Naive thymus-derived CD4-positive, alpha-beta T cell (primary cell): ENCODE data around the gene LCP1. TPM values are rescaled to one million over a fixed set of nuclear protein-coding genes. Genes with fewer than 3 reads are reported as not detected.
A peak's percentile ranks its signal among the peaks of the same experiment; 100 is the strongest.

ENCODE experiments used
- ATAC-seq: fragments of 150-1000 bp; cut with Tn5 transposase; 2 replicates; pipeline ENCODE4 v1.10.0; 2021; ENCODE audit warnings: mild to moderate bottlenecking, moderate library complexity
- CTCF ChIA-PET: fragments of 350-600 bp; sonication (Branson Sonifier 250); formaldehyde crosslinking; loops from one replicate; lab custom pipeline; 2021; ENCODE audit warnings: antibody characterized with exemption; lab: Charles Lee
- POLR2A ChIA-PET: fragments of 350-600 bp; sonication (Branson Sonifier 250); formaldehyde crosslinking; loops from one replicate; lab custom pipeline; 2021; ENCODE audit warnings: antibody characterized with exemption, inconsistent platforms; lab: Charles Lee
- DNase-seq, 9 donors: peaks; one replicate each; pipeline versions ENCODE4 v3.0.0 to v3.0.0-alpha.2; 2020 to 2022; ENCODE audit warnings: mixed read lengths in 1 of 9
- H3K27ac ChIP-seq: one replicate; pipeline ENCODE4 v1.7.0; 2013; ENCODE audit warnings: mild to moderate bottlenecking, low read depth, low read length, moderate library complexity
- H3K27me3 ChIP-seq, 2 donors: one replicate each; pipeline ENCODE4 v1.7.0; 2013; ENCODE audit warnings: low read length in 2 of 2, mild to moderate bottlenecking in 2 of 2, moderate library complexity in 2 of 2; ENCODE audit not compliant: control insufficient read depth in 2 of 2, insufficient read depth in 2 of 2
- H3K36me3 ChIP-seq, 3 experiments: 1 replicate in 2 of 3; 2 replicates in 1 of 3; pipeline ENCODE4 v1.7.0; 2013; ENCODE audit warnings: low read length in 3 of 3, mild to moderate bottlenecking in 3 of 3, moderate library complexity in 1 of 3; ENCODE audit not compliant: insufficient read depth in 3 of 3, control insufficient read depth in 2 of 3
- H3K4me1 ChIP-seq, 2 donors: one replicate each; pipeline ENCODE4 v1.7.0; 2013; ENCODE audit warnings: low read length in 2 of 2, mild to moderate bottlenecking in 2 of 2, moderate library complexity in 1 of 2; ENCODE audit not compliant: control insufficient read depth in 2 of 2, insufficient read depth in 2 of 2
- H3K4me3 ChIP-seq: 2 replicates; pipeline ENCODE4 v1.7.0; 2013; ENCODE audit warnings: mild to moderate bottlenecking, low read length
- H3K9me3 ChIP-seq, 3 experiments: 1 replicate in 2 of 3; 2 replicates in 1 of 3; pipeline ENCODE4 v1.7.0; 2013; ENCODE audit warnings: low read length in 3 of 3; ENCODE audit not compliant: control insufficient read depth in 2 of 3
- H3K27ac Mint-ChIP-seq, 9 donors: one replicate each; pipeline ENCODE4 v1.8.0; 2020 to 2022; ENCODE audit warnings: mixed read lengths in 9 of 9, mild to moderate bottlenecking in 8 of 9, moderate library complexity in 5 of 9, inconsistent platforms in 2 of 9
- H3K27me3 Mint-ChIP-seq, 5 donors: one replicate each; pipeline ENCODE4 v1.8.0; 2021 to 2022; ENCODE audit warnings: mixed read lengths in 5 of 5, mild to moderate bottlenecking in 1 of 5
- H3K36me3 Mint-ChIP-seq, 5 donors: one replicate each; pipeline ENCODE4 v1.8.0; 2020 to 2022; ENCODE audit warnings: mixed read lengths in 5 of 5, mild to moderate bottlenecking in 3 of 5, inconsistent platforms in 1 of 5
- H3K4me1 Mint-ChIP-seq, 7 donors: one replicate each; pipeline ENCODE4 v1.8.0; 2020 to 2022; ENCODE audit warnings: mixed read lengths in 7 of 7, mild to moderate bottlenecking in 3 of 7, inconsistent platforms in 1 of 7
- H3K4me3 Mint-ChIP-seq, 10 donors: one replicate each; pipeline ENCODE4 v1.8.0; 2020 to 2022; ENCODE audit warnings: mild to moderate bottlenecking in 10 of 10, mixed read lengths in 10 of 10, moderate library complexity in 6 of 10, inconsistent platforms in 2 of 10
- H3K9me3 Mint-ChIP-seq, 11 donors: one replicate each; pipeline ENCODE4 v1.8.0; 2020 to 2022; ENCODE audit warnings: mixed read lengths in 11 of 11, mild to moderate bottlenecking in 4 of 11, inconsistent platforms in 1 of 11, moderate library complexity in 1 of 11
- intact Hi-C, 2 donors: fragments of 100-400 bp; cut with micrococcal nuclease; formaldehyde crosslinking; loops; one replicate each; pipeline ENCODE4 v1.15.1; 2023
- polyA plus RNA-seq, 2 donors: library from polyadenylated mRNA; unstranded; fragments of 300-500 nt; fragmentation: Illumina TruSeq; gene quantifications; one replicate each; pipeline ENCODE4 v1.2.3, GENCODE V29; 2021
- total RNA-seq, 6 experiments: library from RNA in 5 of 6; stranded (reverse) in 5 of 6; gene quantifications; 1 replicate in 5 of 6; 2 replicates in 1 of 6; pipeline ENCODE4 v1.2.3 and lab custom pipeline; 2021 to 2026

The LCP1 gene
- total and polyA plus RNA-seq, 7 experiments from 2014 or later: 293 to 989 (median 685) TPM

DNA sequence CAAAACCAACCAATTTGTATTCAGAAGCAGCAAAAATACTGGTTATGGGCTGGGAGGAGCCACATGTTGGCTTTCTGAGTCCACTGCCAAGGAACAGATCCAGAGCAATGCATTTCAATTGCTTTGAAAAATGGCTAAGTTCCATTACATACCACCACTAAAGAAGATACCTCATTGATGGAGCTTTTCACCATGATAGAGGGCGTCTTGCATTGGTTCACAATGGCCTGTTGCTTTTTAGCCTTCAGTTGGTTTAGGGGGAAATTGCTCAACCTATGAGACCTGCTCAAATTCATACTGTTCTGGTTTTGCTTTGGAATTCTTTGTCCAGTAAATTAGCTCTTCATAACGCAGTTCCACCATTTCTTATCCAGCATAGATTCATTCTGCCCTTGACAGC is 55.9 kb downstream of the LCP1 start:
- peaks cover 2 to 36% (median 25%) of the 10 kb centered on the region in 5 donors for H3K36me3 Mint-ChIP-seq
- Histone ChIP-seq H3K27ac (peak overlapping the region; percentile 66), H3K27me3 (no peaks in the 10 kb centered on the region), H3K9me3 (no peaks in the 10 kb centered on the region), H3K4me1 (peaks cover 11 to 34% of the 10 kb centered on the region in 2 donors), H3K4me3 (no peak overlapping the region), H3K36me3 (peaks cover 15 to 51% (median 42%) of the 10 kb centered on the region in 3 experiments)
- H3K9me3 Mint-ChIP-seq: no peaks in the 10 kb centered on the region
- peak in 1 of 9 donors; percentile 1 for DNase-seq
- intact Hi-C loops: loop anchor here (1.0 to 10.0 kb wide), 12 partner anchors 33 to 615 kb away; partner anchors contain the start of gene ZC3H13 (in 2 of the 2)
- peaks cover 37 to 61% (median 56%) of the 10 kb centered on the region in 7 donors for H3K4me1 Mint-ChIP-seq
- peaks cover 0 to 2% (median 0%) of the 10 kb centered on the region in 5 donors for H3K27me3 Mint-ChIP-seq
- POLR2A ChIA-PET: interaction anchor here (0.6 to 2.3 kb wide), 7 partner anchors 9 to 195 kb away, joined by 3 to 13 read pairs (median 5); partner anchors contain the start of gene ZC3H13
- peak overlapping the region; percentile 75 to 98 (median 94) for H3K27ac Mint-ChIP-seq
- CTCF ChIA-PET: interaction anchor here (0.6 to 2.5 kb wide), 29 partner anchors 8 to 616 kb away, joined by 3 to 10 read pairs (median 4); partner anchors contain the start of gene ZC3H13
- peak; percentile 8 for ATAC-seq
- H3K4me3 Mint-ChIP-seq: peak overlapping the region in 3 of 10 donors; percentile 6 to 59 (median 50)

DNA sequence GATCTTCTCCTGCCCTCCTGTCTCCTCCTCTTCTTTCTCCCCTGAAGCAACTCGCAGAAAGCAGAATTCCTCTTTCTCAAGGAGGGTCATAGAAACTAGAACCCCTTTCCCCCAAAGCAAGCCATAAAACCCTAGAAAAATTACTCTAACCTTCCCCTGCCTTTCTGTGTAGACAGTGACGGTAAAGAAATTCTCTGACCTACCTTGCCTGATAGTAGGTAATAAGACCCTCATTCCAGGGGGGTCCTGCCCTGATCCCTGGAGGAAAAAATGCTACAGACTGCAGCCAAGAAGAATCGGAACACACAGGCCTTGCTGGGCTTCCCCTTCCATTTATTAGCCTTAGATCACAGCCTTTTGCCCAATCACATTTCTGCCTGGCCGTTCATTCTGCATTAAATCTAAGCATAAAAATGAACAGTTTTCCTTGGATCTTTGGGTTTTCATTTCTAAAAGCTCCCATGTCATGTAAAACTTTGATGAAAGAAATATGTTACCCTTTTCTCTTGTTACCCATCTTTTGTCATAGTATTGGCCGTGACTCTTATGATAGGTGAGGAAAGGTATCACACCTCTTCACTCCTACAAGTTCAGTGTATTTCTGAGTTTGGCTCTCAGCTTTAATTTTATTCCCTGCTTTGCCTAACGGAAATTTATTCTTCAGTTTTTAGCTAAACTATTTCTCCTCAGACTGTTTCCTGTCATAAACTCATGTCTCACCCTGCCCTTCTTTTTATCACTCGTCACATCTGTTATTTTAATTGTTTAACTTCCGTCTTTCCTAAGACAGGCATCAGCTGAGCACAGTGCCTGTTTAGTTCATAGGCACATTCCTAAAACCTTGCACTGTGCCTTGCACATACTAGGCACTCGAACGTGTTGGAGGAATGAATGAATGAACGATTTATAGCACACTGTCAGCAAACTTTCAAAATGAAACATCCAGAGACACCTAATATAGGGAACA is 56.7 kb downstream of the LCP1 start:
- DNase-seq: peak in 5 of 9 donors; percentile 19 to 35 (median 31)
- no peak overlapping the region for H3K4me3 ChIP-seq
- ChIA-PET CTCF (interaction anchor here (0.6 to 2.0 kb wide), 15 partner anchors 7 to 615 kb away, joined by 3 to 10 read pairs (median 4); partner anchors contain the start of gene ZC3H13), POLR2A (interaction anchor here (0.6 to 2.3 kb wide), 8 partner anchors 10 to 788 kb away, joined by 3 to 13 read pairs (median 4); partner anchors contain the start of gene ZC3H13)
- peak; percentile 28 for ATAC-seq
- peaks cover 7 to 43% (median 34%) of the 10 kb centered on the region in 3 experiments for H3K36me3 ChIP-seq
- peaks cover 0 to 29% (median 20%) of the 10 kb centered on the region in 5 donors for H3K36me3 Mint-ChIP-seq
- peak overlapping the region; percentile 22 to 76 (median 56) for H3K4me3 Mint-ChIP-seq
- no peaks in the 10 kb centered on the region for H3K9me3 Mint-ChIP-seq
- H3K4me1 Mint-ChIP-seq: peaks cover 37 to 65% (median 57%) of the 10 kb centered on the region in 7 donors
- peak overlapping the region; percentile 75 to 98 (median 94) for H3K27ac Mint-ChIP-seq
- H3K27me3 ChIP-seq: no peaks in the 10 kb centered on the region
- no peaks in the 10 kb centered on the region for H3K9me3 ChIP-seq
- intact Hi-C loops: loop anchor here in 1 of 2 donors (2.0 to 10.0 kb wide), 3 partner anchors 73 to 318 kb away; partner anchors contain the start of gene ZC3H13
- H3K27me3 Mint-ChIP-seq: peaks cover 0 to 2% (median 0%) of the 10 kb centered on the region in 5 donors
- H3K4me1 ChIP-seq: peaks cover 11 to 34% of the 10 kb centered on the region in 2 donors
- H3K27ac ChIP-seq: peak overlapping the region; percentile 66

DNA sequence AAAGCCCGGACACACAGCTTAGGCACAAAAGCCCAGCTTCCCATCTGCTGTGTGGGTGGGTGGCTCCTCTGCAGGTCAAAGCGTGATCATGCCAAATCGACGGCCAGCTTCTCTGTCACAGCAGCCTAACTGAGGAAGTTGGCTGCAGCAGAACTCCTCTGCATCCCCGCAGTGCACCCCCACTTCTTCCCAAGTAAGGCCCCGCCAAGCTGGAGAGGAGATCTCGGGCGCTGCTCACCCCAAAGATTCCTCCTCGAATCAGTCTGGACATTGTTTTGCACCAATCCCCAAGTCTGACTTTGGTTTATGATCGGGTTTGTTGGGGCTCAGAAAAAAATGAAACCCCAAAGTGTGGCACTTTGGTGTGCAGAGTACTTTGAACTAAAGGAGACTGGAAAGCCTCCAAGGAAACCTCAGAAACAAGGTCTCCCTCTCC is 57.4 kb downstream of the LCP1 start:
- ChIA-PET POLR2A (interaction anchor here (2.1 to 2.3 kb wide), 2 partner anchors 72 to 197 kb away, joined by 7 to 13 read pairs; partner anchors contain the start of gene ZC3H13), CTCF (interaction anchor here (1.3 kb wide), 1 partner anchor 29 kb away, joined by 5 read pairs; no protein-coding TSS in a partner anchor)
- Histone ChIP-seq H3K27ac (peak overlapping the region; percentile 66), H3K36me3 (peaks cover 3 to 36% (median 27%) of the 10 kb centered on the region in 3 experiments), H3K9me3 (no peaks in the 10 kb centered on the region), H3K27me3 (no peaks in the 10 kb centered on the region), H3K4me1 (peaks cover 11 to 34% of the 10 kb centered on the region in 2 donors), H3K4me3 (no peak overlapping the region)
- Mint-ChIP-seq H3K4me1 (peaks cover 37 to 72% (median 61%) of the 10 kb centered on the region in 7 donors), H3K36me3 (peaks cover 0 to 24% (median 16%) of the 10 kb centered on the region in 5 donors), H3K4me3 (peak overlapping the region in 9 of 10 donors; percentile 13 to 76 (median 58)), H3K9me3 (no peaks in the 10 kb centered on the region), H3K27me3 (peaks cover 0 to 3% (median 0%) of the 10 kb centered on the region in 5 donors), H3K27ac (peak overlapping the region; percentile 31 to 98 (median 94))
- intact Hi-C loops: loop anchor here in 1 of 2 donors (2.0 to 10.0 kb wide), 2 partner anchors 150 to 318 kb away; no protein-coding TSS in a partner anchor
- DNase-seq: peak in 2 of 9 donors; percentile 5 to 11
- ATAC-seq: no peak

DNA sequence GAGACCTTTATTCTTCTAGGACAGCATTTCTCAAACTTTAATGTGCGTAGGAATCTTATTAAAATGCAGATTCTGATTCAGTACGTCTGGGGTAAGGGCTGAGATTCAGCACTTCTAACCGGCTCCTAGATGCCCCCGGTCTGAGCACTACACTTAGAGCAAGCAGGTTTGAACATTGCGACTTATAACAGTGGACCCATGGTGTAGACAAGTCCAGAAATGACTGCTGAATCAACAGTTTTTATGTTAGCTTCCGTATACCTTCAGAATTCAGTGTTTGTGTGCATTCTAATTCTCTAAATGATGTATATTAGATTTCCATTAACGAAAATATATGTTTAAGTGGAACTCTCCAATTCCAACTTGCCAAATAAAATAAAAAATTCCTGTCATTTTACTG is 59.7 kb downstream of the LCP1 start:
- CTCF ChIA-PET: no interaction called here

DNA sequence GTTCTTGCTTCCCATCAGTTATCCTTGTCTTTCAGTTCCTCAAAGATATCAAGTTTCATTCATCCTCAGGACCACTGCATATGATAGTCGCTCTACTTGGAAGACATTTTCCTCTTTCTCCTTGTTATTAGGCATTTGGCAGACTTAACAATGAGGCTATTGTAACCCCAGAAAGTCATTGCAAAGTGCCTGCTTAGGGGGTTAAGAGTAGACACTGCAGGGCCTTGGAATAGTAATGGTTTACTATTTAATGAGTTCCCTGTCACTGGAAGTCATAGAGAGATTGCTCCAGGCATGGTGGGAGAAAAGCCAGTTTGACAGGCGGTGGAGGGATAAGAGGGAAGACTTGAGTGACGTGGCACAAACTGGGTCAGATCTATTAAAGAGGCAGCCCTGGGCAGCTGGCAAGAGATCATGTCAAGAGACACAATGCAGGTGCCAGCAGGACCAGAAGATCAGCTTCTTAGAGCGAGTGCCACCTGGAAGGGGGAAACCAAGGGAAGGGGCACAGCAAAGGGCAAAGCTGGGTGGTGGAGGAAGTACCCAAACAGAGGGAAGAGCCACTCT is 60.3 kb downstream of the LCP1 start:
- Mint-ChIP-seq H3K4me1 (peaks cover 29 to 69% (median 60%) of the 10 kb centered on the region in 7 donors), H3K36me3 (peaks cover 0 to 11% (median 1%) of the 10 kb centered on the region in 5 donors), H3K27me3 (peaks cover 0 to 24% (median 0%) of the 10 kb centered on the region in 5 donors), H3K27ac (peak overlapping the region in 7 of 9 donors; percentile 54 to 89 (median 74)), H3K9me3 (no peaks in the 10 kb centered on the region), H3K4me3 (no peak overlapping the region)
- DNase-seq (no peak), ATAC-seq (no peak)
- POLR2A ChIA-PET: no interaction called here
- H3K4me1 ChIP-seq: peaks cover 11 to 34% of the 10 kb centered on the region in 2 donors
- CTCF ChIA-PET: interaction anchor here (0.6 kb wide), 1 partner anchor 157 kb away, joined by 3 read pairs; no protein-coding TSS in a partner anchor
- H3K36me3 ChIP-seq: peaks cover 0 to 9% (median 7%) of the 10 kb centered on the region in 3 experiments
- intact Hi-C loops: loop anchor here in 1 of 2 donors (10.0 kb wide), 1 partner anchor 147 kb away; no protein-coding TSS in a partner anchor
- H3K9me3 ChIP-seq: no peaks in the 10 kb centered on the region
- no peak overlapping the region for H3K27ac ChIP-seq
- no peaks in the 10 kb centered on the region for H3K27me3 ChIP-seq
- H3K4me3 ChIP-seq: no peak overlapping the region

More for the DNA sequence above, 59.7 kb downstream of the LCP1 start:
- no peak for DNase-seq
- POLR2A ChIA-PET: no interaction called here
- peaks cover 0 to 14% (median 13%) of the 10 kb centered on the region in 3 experiments for H3K36me3 ChIP-seq
- H3K4me3 ChIP-seq: no peak overlapping the region
- H3K27ac Mint-ChIP-seq: peak overlapping the region in 6 of 9 donors; percentile 54 to 89 (median 74)
- ATAC-seq: no peak
- no peak overlapping the region for H3K27ac ChIP-seq
- no peak overlapping the region for H3K4me3 Mint-ChIP-seq
- no peaks in the 10 kb centered on the region for H3K9me3 Mint-ChIP-seq
- peaks cover 0 to 16% (median 6%) of the 10 kb centered on the region in 5 donors for H3K36me3 Mint-ChIP-seq
- intact Hi-C loops: loop anchor here in 1 of 2 donors (10.0 kb wide), 1 partner anchor 148 kb away; no protein-coding TSS in a partner anchor
- peaks cover 11 to 34% of the 10 kb centered on the region in 2 donors for H3K4me1 ChIP-seq
- H3K27me3 Mint-ChIP-seq: peaks cover 0 to 21% (median 0%) of the 10 kb centered on the region in 5 donors
- peaks cover 32 to 73% (median 63%) of the 10 kb centered on the region in 7 donors for H3K4me1 Mint-ChIP-seq
- H3K9me3 ChIP-seq: no peaks in the 10 kb centered on the region
- H3K27me3 ChIP-seq: no peaks in the 10 kb centered on the region
